PC-9 (cell line): Measurements from ENCODE around the gene RBBP4. TPM values are rescaled to one million over a fixed set of nuclear protein-coding genes. Genes with fewer than 3 reads are reported as not detected.

Experiments
- BruUV-seq: library from RNA; stranded (reverse); fragments of 400-500 nt; replicated peaks from 2 replicates; lab custom pipeline; 2021; lab: Mats Ljungman, UMichigan
- CTCF ChIA-PET: fragments of 300-600 bp; sonication (Branson Sonifier 250); formaldehyde crosslinking; loops from one replicate; lab custom pipeline; 2022; ENCODE audit warnings: antibody characterized with exemption; lab: Charles Lee
- POLR2A ChIA-PET: fragments of 300-600 bp; sonication (Branson Sonifier 250); formaldehyde crosslinking; loops from one replicate; lab custom pipeline; 2022; ENCODE audit warnings: antibody characterized with exemption; ENCODE audit not compliant: unreplicated experiment; lab: Charles Lee
- DNase-seq, 2 experiments: peaks; one replicate each; pipeline versions ENCODE4 v3.0.0 to v3.0.0-alpha.2; 2015 to 2022; ENCODE audit warnings: mixed read lengths in 1 of 2
- H2AFZ ChIP-seq: fragments of 200-600 bp; sonication (generic); 2 replicates; pipeline ENCODE4 v1.8.1; 2017; ENCODE audit warnings: antibody characterized with exemption
- H3F3A ChIP-seq: fragments of 200-600 bp; sonication (generic); 2 replicates; pipeline ENCODE4 v1.8.1; 2017; ENCODE audit warnings: antibody characterized with exemption, mild to moderate bottlenecking, low read depth; ENCODE audit not compliant: insufficient read depth
- H3K27ac ChIP-seq: fragments of 200-600 bp; sonication (generic); 2 replicates; pipeline ENCODE4 v1.6.1; 2016; ENCODE audit warnings: mixed run types
- H3K27me3 ChIP-seq: fragments of 200-600 bp; sonication (generic); 2 replicates; pipeline ENCODE4 v1.6.1; 2016; ENCODE audit warnings: low read depth, mixed run types; ENCODE audit not compliant: insufficient read depth
- H3K36me3 ChIP-seq: fragments of 200-600 bp; sonication (generic); 2 replicates; pipeline ENCODE4 v1.6.1; 2016; ENCODE audit warnings: low read depth, mixed run types
- H3K4me1 ChIP-seq: fragments of 200-600 bp; sonication (generic); replicated peaks from 2 replicates; pipeline ENCODE4 v1.6.1; 2016; ENCODE audit warnings: mixed run types; ENCODE audit not compliant: insufficient read depth
- H3K4me2 ChIP-seq: fragments of 200-600 bp; sonication (generic); 2 replicates; pipeline ENCODE4 v1.6.1; 2017; ENCODE audit warnings: mixed run types
- H3K4me3 ChIP-seq: fragments of 200-600 bp; sonication (generic); 2 replicates; pipeline ENCODE4 v1.6.1; 2016; ENCODE audit warnings: mixed run types
- H3K79me2 ChIP-seq: fragments of 200-600 bp; sonication (generic); 2 replicates; pipeline ENCODE4 v1.6.1; 2017; ENCODE audit warnings: low read depth, mixed run types
- H3K9me2 ChIP-seq: fragments of 200-600 bp; sonication (generic); 2 replicates; pipeline ENCODE4 v1.8.1; 2017; ENCODE audit warnings: mild to moderate bottlenecking; ENCODE audit not compliant: insufficient read depth
- H3K9me3 ChIP-seq: fragments of 200-600 bp; sonication (generic); 2 replicates; pipeline ENCODE4 v1.8.1; 2016; ENCODE audit warnings: low read depth; ENCODE audit not compliant: insufficient read depth
- H4K20me1 ChIP-seq: fragments of 200-600 bp; sonication (generic); 2 replicates; pipeline ENCODE4 v1.8.1; 2017; ENCODE audit not compliant: insufficient read depth
- EZH2 ChIP-seq: fragments of 200-600 bp; sonication (generic); IDR thresholded peaks from 2 replicates; pipeline ENCODE4 v1.8.0; 2017; ENCODE audit warnings: antibody characterized with exemption, low read depth
- intact Hi-C: fragments of 100-400 bp; cut with micrococcal nuclease; formaldehyde crosslinking; loops from one replicate; pipeline ENCODE4 v1.10.0; 2022; ENCODE audit not compliant: unreplicated experiment
- total RNA-seq: library from RNA; stranded (reverse); gene quantifications from 2 replicates; pipeline ENCODE4 v1.2.3, GENCODE V29; 2021
- TF ChIP-seq, protein P1 (sequence below): fragments of 200-600 bp; sonication (generic); conservative IDR thresholded peaks from 2 replicates; pipeline ENCODE4 v1.6.1; 2017; ENCODE audit warnings: mixed run types, antibody characterized with exemption, mild to moderate bottlenecking, moderate library complexity

RBBP4 gene
- total RNA-seq, 1 experiment from 2014 or later: 206 TPM

DNA sequence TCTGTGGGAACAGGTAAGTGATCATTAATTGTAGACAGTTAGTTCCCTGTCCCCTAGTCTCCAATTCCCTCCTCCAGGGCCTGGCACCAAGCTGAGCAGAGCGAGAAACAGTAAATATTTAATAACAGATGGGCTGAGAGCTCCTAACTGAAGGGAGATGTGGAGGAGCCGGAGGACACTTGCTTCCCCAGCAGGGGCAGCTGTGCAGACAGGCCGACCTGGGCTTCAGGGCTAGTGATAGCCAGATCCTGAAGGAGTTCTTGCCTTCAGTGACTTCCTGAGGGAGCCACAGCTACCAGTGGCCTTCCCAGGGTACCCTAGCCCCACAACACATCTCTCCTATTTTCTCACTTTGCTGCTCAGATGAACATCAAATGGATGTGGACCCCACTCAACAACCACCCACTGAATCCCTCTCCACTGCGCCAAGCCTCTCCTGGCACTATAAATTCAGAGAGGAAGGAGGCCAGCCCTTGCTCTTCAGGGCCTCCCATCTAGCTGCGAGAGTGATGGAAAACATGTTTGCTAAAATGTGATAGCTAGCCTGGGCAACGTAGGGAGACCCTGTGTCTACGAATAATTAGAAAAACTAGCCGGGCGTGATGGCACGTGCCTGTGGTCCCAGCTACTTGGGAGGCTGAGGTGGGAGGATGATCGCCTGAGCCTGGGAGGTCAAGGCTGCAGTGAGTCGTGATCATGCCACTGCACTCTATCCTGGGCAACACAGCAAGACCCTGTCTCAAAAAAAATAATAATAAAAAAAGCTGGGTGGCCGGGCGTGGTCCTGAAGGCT, 78.4 kb downstream of the RBBP4 start:
- DNase-seq: no peak
- no peaks in the 10 kb centered on the region for H3K9me3 ChIP-seq
- ChIA-PET POLR2A (interaction anchor here (0.5 to 1.4 kb wide), 5 partner anchors 13 to 795 kb away, joined by 3 to 7 read pairs (median 7); no protein-coding TSS in a partner anchor), CTCF (interaction anchor here (0.6 to 0.9 kb wide), 2 partner anchors 17 to 209 kb away, joined by 4 to 7 read pairs; no protein-coding TSS in a partner anchor)
- peaks cover 27% of the 10 kb centered on the region; the same call in 1 of the 2 replicates for H3F3A ChIP-seq
- no peak overlapping the region for H2AFZ ChIP-seq
- intact Hi-C loops: no loop called here
- H3K4me2 ChIP-seq: no peak overlapping the region
- H3K9me2 ChIP-seq: no peaks in the 10 kb centered on the region
- no peak for TF ChIP-seq EZH2
- TF ChIP-seq, protein P1, sequence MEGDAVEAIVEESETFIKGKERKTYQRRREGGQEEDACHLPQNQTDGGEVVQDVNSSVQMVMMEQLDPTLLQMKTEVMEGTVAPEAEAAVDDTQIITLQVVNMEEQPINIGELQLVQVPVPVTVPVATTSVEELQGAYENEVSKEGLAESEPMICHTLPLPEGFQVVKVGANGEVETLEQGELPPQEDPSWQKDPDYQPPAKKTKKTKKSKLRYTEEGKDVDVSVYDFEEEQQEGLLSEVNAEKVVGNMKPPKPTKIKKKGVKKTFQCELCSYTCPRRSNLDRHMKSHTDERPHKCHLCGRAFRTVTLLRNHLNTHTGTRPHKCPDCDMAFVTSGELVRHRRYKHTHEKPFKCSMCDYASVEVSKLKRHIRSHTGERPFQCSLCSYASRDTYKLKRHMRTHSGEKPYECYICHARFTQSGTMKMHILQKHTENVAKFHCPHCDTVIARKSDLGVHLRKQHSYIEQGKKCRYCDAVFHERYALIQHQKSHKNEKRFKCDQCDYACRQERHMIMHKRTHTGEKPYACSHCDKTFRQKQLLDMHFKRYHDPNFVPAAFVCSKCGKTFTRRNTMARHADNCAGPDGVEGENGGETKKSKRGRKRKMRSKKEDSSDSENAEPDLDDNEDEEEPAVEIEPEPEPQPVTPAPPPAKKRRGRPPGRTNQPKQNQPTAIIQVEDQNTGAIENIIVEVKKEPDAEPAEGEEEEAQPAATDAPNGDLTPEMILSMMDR: no peak
- H3K36me3 ChIP-seq: no peaks in the 10 kb centered on the region
- peaks cover 19% of the 10 kb centered on the region for H3K4me1 ChIP-seq
- no peaks in the 10 kb centered on the region for H4K20me1 ChIP-seq
- BruUV-seq: no TSS peak
- H3K79me2 ChIP-seq: no peaks in the 10 kb centered on the region
- H3K4me3 ChIP-seq: no peak overlapping the region
- no peak overlapping the region for H3K27ac ChIP-seq
- no peaks in the 10 kb centered on the region for H3K27me3 ChIP-seq

DNA sequence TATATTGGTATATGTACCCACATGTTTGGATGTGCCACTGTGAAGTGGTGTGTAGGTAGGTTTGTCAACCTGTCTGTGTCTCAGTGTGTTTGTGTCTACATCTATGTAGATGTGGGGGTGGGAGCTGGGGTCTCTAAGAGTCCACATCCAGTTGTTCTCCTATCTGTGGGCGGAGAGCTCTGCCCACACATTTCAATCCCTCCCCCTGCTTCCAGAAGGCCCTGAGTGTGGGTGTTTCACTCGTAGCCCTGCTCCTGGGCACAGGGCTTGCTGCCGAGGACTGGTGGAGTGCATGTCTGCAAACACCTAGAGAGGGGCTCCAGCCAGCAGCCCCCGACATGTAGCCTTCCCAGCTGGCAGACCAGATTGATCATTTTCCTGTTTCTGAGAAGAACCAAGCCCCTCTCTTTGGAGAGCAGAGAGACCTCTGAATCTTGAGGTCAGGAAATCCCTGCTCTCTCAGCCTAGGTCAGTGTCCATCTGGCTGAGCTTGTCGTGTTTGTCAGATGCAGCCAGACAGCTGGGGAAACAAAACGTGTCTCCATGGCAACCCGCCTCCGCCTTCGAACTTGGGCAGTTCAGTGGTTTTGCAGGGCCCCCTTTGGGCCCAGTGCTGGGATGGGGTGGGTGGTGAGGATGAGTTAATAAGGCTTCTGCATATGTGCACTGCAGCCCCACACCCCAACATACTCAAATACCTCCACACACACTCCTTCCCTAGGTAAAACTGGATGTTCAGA, 82.7 kb downstream of the RBBP4 start:
- Histone ChIP-seq H2AFZ (no peak overlapping the region), H3K4me1 (peaks cover 19% of the 10 kb centered on the region), H3K36me3 (no peaks in the 10 kb centered on the region), H3K4me2 (no peak overlapping the region), H3K4me3 (no peak overlapping the region), H3K9me3 (no peaks in the 10 kb centered on the region), H3K9me2 (no peaks in the 10 kb centered on the region), H3K27ac (no peak overlapping the region), H4K20me1 (no peaks in the 10 kb centered on the region), H3F3A (peaks cover 21% of the 10 kb centered on the region; the same call in 1 of the 2 replicates), H3K79me2 (no peaks in the 10 kb centered on the region), H3K27me3 (no peaks in the 10 kb centered on the region)
- intact Hi-C loops: no loop called here
- no peak for DNase-seq
- POLR2A ChIA-PET: no interaction called here
- CTCF ChIA-PET: interaction anchor here (0.6 kb wide), 3 partner anchors 23 to 1663 kb away, joined by 4 to 8 read pairs (median 7); no protein-coding TSS in a partner anchor
- BruUV-seq: no TSS peak
- TF ChIP-seq, protein P1: no peak
- TF ChIP-seq EZH2: no peak

Other genes starting within 250 kb of the RBBP4 start
- 0.05 and 0.09 TPM in 2 replicates for gene ZBTB8B, start 186.1 kb upstream of the RBBP4 start, total RNA-seq
- 4.2 and 4.3 TPM in 2 replicates for gene ZBTB8A, start 111.8 kb upstream of the RBBP4 start, total RNA-seq
- gene ZBTB8OS, start 658 bp upstream of the RBBP4 start, total RNA-seq: 36.0 and 42.7 TPM in 2 replicates
- gene SYNC, start 51.6 kb downstream of the RBBP4 start, total RNA-seq: 2.1 and 2.8 TPM in 2 replicates
- gene YARS1, start 166.2 kb downstream of the RBBP4 start, total RNA-seq: 180 and 187 TPM in 2 replicates
- 42.4 and 47.0 TPM in 2 replicates for gene S100PBP, start 166.4 kb downstream of the RBBP4 start, total RNA-seq
- gene FNDC5, start 219.7 kb downstream of the RBBP4 start, total RNA-seq: not detected in 2 replicates
- gene HPCA, start 235.3 kb downstream of the RBBP4 start, total RNA-seq: not detected in 2 replicates